ENCODE measurements around the gene PPP6R3.
"Not testable (repeated sequence)": the region's sequence is repeated elsewhere in the genome, so short reads cannot be mapped to it uniquely, and the experiment has no call there.

PPP6R3 gene

DNA sequence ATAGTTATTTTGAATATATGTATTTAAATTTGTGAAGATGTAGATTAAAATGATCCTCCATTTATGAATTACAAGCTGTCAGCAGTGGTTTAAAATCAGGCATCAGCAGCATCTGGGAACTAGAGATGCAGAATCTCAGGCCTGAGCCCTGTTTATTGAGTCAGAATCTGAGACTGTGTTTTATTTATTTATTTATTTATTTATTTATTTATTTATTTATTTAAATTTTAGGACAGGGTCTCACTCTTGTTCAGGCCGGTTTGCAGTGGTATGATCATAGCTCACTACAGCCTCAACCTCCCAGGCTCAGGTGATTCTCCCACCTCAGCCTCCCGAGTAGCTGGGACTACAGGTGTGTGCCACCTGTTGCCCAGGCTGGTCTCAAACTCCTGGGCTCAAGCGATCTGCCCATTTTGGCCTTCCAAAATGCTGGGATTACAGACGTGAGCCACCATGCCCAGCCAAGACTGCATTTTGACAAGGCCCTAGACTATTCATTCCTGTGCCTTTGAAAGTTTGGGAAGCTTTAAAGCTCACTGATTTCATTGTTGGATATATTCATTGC lies 70.7 kb downstream of the PPP6R3 start:
- DNase-seq: no peak

DNA sequence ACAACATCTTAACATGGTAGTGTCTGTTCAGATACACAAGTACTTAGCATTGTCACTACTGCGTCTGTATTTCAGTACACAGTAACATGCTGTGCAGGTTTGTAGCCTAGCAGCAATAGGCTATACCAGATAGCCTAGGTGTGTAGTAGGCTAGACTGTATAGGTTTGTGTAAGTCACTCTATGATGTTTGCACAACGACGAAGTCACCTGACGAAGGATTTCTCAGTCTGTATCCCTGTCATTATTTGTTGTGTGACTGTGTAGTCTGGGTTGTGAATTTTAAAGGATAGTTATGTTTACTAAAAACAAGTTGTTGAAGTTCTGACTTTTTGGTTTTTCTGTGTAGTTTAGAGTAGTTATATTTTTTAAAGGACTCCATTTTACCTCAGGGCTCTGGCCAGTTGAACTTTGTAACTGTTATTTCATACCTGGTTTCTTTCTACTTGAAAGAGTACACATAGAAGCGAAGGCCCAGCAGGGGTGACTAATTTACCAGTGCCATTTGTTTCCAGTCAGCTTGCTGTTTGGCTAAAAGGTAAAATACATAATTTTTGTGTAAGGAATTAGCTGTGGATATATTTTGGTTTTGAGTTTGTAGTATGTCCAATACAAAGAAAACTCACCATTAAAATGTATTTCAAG lies 72.3 kb downstream of the PPP6R3 start:
- DNase-seq: no peak

DNA sequence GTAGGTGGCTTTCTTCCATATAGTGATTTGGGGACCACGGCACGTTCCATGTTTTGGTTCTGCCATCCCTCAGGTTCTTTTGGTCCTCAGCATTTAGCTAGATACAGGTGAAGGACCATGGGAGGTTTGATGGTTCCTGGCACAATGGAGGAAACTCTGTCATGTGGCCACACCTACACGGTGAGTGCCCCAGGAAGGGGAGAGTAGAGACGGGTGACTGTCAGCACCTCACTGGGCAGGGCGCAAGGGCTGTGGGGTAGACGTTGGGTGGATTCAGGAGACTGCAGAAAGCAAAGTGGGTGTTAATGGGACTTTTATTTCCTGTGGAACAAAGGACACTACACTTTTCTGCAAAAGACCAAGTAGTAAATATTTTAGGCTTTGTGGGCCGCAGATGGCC lies 73.4 kb downstream of the PPP6R3 start:
- DNase-seq: no peak

DNA sequence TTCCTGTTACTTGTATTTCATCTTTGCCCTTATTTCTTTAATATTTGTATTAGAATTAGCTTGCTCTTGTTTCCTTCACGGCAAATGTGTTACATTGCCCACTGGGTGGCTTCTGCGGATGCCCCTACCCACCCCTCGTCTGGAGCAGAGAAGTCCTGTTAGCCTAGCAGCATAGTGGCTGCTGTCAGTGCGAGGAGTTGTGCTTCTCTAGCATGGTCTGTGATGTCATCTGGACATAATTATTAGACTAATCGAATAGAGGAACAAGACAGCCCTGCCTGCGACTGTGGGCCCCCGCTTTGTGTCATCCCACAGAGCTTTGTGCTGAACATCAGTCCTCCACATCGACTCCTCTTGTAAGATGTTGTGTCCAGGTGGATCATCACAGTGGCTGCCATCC lies 74.5 kb downstream of the PPP6R3 start:
- DNase-seq: no peak

DNA sequence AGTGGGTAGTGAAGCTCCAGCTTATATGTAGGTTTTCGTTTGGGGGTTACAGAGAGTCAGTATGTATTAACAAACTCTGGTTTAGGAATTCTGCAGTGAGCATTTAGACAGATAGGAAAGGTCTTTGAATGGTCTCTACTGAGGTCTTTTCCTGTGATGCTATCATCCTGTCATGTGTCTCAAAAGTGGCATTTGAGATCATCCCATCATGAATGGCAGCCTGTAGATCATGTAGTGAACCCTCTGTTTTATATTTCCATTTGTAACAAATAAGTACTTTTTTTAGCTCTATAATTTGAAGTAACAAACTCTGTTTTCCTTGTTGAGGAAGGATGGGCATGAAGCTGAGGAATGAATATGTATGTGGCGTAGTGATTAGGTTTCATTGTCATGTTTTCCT lies 76.2 kb downstream of the PPP6R3 start:
- no peak for DNase-seq

DNA sequence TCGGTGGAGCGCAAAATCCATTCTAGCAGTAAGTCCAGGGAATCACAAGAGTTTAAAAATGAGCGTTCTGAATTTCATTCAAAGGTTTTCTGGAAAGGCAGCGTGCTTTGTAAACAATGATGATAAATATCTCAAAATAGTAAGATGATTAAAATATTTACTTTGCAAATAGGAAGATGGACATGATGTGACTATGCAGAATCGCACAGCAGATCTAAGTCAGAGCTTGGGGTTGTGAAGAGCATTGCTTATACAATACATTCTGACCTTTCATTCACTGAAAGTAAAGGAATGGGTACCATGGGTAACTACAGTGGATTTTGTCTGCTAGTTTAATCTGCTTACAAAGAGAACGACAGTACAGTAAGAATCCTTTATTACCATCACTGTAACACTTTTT lies 77.5 kb downstream of the PPP6R3 start:
- no peak for DNase-seq

DNA sequence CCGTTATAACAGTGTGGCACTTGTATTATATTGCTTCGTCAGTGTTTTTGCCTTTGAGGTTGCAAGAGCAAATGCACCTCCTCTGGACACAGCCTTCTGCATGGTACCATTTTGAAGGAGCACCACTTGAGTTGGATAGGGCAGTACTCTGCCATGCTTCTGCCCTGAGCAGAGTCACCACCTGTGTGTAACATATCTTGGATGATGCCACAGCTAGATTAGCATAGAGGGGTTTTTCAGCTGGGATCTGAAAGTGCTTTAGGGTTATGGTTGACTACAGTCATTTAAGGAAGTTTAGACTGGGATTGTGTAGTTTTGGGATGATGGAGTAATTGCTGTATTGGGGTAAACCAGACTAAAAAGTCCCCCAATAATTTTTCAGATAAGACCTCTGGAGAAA lies 78.8 kb downstream of the PPP6R3 start:
- DNase-seq: no peak

DNA sequence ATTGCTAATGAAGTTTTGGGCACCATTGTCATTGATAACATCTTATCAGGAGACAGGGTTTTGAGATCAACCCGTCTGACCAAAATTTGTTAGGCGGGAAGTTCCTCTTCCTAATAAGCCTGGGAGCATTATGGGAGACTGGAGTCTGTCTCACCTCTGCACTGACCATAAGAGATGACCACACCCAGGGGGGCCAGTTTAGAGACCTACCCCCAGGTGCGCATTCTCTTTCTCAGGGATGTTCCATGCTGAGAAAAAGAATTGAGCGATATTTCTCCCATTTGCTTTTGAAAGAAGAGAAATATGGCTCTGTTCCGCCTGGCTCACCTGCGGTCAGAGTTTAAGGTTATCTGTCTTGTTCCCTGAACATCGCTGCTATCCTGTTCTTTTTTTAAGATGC lies 80.0 kb downstream of the PPP6R3 start:
- not testable (repeated sequence) for DNase-seq

DNA sequence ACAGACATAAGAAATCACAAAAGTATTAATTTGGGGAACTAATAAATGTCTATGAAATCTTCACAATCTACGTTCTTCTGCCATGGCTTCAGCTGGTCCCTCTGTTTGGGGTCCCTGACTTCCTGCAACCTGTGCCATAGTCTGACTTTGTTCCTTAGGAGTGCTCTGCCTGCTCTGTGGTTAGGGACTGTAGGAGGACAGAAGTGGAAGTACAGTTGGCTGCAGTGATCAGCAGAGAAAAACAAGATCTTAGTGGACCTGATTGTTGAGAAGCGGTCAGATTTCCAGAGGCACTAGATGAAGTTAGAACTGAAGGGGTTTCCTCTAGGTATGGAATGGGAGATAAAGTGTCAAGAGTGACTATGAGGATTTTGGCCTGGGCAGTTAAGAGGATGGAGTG lies 80.6 kb downstream of the PPP6R3 start:
- no peak for DNase-seq

DNA sequence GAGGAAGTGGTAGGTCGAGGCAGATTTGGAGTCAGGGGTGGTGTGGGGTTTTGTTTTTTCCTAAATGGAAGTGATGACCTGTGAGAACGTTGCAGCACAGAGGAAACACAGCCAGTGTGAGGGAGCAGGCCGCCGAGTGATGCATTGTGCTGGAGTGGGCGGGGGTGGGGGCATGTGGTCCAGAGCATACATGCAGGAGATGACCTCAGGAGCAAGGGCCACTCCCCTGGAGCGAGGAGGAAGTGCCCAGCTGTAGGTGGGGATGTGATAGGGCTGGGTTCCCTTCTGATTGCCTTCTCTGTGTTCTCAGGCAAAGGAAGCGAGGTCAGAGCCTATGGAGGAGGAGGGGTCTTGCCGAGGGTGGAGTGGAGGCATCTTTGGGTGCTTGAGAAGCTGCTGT lies 81.4 kb downstream of the PPP6R3 start:
- DNase-seq: no peak

DNA sequence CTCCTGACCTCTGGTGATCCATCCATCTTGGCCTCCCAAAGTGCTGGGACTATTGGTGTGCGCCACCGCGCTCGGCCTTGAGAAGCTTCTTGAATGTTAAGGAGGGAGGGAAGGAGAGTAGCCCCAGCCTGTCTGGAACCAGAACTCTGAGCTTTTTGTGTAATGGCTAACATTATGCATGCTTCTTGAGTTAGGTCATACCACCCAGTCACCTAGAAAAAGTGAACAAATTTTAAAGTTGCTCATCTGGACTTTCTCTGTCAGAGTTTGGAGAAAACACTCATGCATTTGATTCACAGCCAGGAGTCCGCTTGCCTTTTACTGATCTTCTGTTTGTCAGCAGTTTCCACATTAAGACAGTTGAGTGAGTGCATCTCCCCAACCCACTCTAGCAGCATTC lies 82.1 kb downstream of the PPP6R3 start:
- no peak for DNase-seq

DNA sequence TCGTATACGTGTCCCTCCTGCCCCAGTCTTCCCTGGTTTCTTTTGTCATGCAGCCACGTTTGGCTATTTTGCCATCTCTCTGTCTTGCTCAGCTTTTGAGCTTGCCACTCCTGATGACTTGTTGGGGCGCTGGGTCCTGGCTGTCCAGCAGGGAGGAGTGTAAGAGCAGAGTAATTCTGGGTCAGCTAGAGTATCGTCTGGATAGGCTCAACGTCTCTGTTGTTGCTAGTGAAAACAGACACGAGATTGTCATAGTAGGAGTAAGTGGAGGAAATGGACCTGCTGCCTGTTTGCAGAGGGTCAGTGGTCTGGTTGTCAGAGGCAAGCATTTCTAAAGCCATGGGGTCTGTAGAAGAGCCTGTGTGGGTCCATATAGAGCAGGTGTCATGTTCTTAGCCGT lies 83.0 kb downstream of the PPP6R3 start:
- no peak for DNase-seq

DNA sequence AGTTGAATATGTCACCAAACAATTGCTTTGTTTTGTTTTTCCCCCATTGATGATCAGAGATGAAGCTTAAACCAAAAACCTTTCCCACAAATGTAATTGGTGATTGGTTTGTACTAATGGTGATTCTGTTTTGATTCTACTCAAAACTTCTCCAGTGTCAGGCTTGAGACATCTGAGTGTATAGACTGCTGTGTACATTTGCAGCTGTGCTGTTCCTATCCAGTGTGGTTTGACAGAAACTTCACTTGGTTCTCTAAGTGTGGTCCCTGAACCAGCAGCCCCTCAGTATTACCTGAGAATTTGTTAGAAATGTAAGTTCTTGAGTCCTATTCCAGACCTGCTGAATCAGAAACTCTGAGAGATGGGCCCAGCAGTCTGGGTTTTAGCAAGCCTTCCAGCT lies 84.8 kb downstream of the PPP6R3 start:
- DNase-seq: no peak

DNA sequence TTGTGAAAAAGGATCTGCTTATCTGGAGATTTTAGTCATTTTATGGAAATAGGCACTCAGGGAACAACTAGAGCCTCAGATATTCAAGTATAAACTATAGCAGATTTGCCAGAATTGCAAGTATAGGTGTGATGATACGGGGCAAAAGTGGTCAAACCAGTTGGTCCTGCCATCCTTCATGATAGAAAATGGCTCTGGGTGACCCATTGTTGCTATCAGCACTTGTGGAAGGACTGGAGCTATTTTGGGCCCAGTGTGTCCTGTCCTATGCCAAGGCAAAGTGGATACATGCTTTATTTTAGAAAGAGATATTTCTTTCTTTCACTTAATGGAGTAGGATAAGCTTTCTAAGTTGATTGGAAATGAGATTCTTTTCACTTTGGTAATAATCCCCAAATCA lies 85.2 kb downstream of the PPP6R3 start:
- no peak for DNase-seq

DNA sequence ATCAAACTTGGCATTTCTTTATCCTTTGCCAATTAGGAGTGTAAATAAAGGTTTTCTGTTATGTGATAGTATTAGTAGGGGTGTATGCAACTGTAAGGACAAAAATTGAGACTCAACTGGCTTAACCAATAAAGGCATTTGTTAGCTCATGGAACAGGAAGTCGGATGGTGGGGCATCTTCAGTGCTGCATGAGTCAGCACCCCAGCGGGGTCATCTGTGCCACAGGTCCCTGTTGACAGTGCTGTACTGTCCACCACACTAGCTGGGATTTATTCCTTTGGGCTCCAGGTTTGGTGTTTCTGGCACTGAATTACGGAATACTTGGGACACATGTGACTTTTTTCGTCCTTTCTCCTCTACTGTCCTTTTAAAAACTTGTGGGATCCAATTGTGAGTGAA lies 86.0 kb downstream of the PPP6R3 start:
- no peak for DNase-seq

DNA sequence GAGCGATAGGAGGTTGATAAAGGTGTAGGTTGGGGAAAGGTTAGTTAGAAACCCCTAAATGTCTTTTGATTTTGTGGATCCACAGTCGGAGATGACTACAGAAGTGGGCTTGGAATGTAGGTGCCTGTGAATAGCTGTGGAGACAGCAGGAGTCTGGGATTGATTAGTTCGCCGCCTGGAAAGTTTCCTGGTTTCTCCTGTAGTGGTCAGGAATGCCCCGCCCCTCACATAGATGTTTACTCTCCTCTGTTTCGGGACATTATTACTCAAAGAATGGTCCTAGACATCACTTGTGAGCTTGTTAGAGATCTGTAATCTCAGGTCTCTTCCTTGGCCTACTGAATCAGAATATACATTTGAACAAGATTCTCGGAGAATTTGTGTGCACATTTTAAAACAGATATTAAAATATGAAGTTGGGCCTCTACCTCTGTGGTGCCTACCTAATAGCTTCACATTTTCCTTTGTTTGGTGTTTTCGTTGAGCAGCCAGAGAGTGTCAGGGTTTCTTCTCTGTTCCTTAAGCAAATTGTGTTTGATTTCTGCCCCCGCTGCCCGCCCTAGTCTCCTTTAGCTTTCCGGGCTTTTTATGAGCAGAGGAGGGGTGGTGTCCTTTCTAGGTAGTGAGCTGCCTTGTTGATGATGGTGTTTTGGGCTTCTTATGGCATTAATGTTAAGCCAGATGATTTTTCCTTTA lies 89.4 kb downstream of the PPP6R3 start:
- no peak for DNase-seq

DNA sequence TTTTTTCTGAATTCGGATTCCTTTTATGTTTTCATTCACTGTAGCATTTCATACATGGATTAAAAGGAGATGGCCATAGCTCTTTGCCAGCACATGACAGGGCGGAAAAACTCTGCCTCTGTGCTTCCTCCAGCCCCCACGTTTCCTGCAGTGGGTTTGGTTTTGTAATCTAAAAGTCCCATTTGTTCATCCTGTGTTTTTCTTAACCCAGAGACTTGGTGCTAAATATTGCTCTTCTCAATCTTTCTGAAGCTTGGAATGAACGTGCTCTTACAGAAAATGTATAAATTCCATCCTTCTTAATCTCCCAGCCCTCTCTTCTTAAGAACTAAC lies 89.9 kb downstream of the PPP6R3 start:
- peak; percentile 44 for DNase-seq

DNA sequence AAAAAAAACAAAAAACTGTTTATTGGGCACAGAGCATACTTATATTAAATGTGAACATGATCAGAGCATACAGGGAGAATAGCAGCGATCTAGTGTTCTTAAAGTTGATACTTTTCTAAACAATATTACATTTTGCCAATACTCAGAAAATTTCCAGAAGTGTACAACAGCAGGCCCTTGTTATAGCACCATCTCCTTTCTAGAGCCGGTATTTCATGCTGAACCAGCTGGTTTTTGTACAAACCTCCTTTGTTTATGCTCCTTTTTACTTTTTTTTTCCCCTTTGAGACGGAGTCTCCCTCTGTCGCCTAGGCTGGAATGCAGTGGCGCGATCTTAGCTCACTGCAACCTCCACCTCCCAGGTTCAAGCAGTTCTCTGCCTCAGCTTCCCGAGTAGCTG lies 90.7 kb downstream of the PPP6R3 start:
- no peak for DNase-seq

DNA sequence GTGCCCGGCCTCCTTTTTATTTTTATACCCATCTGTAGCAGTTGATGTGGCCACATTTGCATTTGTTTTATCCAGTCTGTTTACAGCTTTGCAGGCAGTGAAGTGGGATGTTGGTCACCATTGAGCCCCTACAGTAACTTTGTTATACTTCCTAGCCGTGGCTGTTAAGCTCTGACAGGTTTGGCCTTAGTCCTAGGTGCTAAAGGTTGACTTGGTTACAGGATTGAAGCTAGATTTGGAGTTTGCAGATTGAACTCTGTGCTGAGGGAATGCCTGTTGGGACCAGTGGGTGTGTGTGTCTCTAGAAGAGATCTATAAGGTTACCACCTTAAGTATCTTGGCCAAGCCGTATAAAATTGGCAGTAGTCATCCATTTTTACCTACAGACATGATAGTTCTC lies 91.2 kb downstream of the PPP6R3 start:
- no peak for DNase-seq

DNA sequence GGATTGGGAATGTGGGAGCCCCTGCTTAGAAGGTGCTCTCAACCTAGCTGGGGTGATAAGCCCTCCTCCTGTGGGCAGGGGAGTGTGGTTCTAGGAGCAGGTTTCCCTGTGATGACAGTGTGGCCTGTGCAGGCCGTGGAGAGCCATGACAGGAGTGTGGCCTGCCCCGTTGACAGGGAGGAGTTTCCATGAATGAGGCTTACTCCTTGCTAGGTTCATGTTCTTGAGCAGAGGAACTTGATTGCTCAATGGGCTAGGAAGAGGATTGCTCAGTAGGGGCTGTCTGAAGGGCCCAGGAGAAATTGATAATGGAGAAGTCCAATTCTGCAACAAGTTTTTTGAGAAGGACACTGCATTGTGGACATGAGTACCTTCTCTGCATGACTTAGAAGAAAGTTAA lies 92.0 kb downstream of the PPP6R3 start:
- no peak for DNase-seq

DNA sequence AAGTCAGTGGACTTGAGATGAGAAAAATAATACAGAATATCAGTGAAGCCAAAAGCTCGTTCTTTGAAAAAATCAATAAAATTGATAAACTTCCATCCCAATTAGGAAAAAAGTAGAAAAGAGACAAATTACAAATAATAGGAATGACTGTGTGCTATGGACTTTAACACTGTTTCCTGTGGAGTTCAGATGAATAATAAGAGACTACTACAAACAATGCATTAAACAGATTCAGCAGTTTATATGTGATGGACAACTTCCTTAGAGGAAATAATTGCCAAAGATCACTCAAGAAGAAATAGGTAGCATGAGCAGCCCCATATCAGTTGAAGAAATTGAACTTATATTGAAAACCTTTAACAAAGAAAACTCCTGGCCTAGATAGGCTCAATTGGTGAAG lies 99.7 kb downstream of the PPP6R3 start:
- DNase-seq: no peak

DNA sequence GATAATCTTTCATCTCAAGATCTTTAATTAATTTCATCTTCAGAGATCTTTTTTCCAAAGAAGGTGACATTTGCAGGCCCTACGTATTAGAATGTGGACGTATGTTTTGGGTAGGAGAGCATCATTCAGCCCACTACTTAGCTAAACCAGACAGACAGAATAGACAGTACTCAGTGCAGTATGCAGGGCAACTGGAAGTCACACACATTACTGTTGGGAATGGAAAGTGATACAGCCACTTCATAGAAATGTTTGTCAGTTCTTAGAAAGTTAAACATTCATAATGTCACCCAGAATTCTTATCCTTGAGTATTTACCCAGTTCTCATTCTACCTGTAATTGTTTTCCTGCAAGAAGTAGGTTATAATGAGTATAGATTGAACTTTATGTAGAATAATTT lies 102.9 kb downstream of the PPP6R3 start:
- DNase-seq: no peak

DNA sequence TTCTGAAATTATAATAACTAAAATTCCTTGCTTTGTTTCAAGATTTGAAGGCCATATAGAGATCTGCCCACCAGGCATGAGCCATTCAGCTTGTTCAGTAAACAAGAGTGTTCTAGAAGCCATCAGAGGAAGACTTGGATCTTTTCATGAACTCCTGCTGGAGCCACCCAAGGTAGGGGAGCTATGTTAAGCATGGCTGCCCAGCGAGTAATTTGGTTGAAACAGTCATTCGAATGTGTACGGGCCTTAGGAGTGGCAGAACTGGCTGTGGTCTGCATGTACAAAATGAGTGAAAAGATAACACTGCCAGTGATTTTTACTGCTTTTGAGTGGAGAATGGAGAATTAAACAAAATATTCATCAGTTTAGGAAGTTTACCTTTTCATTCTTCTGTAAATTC lies 103.7 kb downstream of the PPP6R3 start:
- DNase-seq: no peak

DNA sequence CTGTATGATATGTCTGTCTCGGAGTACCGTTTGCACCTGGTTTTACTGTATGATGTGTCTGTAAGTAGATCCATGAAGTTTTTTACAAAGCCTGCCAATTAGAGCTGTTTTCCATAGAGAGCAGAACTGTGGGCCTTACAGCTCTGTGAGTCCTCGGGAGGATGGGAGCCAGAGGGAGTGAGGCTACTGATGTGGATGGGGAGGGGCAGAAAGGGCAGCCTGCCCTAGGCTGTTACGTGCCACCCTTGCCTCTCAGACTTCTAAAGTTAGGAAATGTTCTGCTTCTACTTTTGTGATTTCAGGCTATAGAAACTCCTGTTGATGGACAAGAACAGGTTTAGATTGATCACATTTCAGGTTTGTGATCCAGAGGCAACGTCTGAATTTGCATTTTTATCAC lies 105.2 kb downstream of the PPP6R3 start:
- DNase-seq: no peak

DNA sequence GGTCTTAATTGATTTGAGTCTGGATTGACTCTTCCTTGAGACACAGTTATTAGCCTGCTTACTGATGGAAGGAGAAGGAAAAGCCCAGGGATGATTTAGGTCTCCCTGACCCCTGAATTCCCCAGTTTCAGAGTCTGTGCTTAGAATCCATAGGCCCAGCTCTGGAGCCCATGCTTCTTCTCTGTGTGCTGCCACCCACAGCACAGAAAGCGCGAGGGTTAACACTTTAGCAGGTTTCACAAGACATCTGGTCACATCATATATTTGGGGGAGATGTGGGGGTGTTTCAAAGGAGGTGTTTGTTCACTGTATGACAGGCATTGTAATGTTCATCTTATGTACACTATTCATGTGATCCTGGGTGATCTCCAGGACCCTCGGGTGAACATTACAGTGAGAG lies 107.0 kb downstream of the PPP6R3 start:
- no peak for DNase-seq

Measured in left hindlimb (tissue), 1 donor.